Thoracic aorta (tissue), 2 donors: Measurements from ENCODE around the gene MSH3. TPM values are rescaled to one million over a fixed set of nuclear protein-coding genes. Genes with fewer than 3 reads are reported as not detected.

Experiments
- ATAC-seq: fragments of 150-250 bp; one replicate; pipeline ENCODE4 v1.8.0; 2017; ENCODE audit warnings: low read depth; ENCODE audit not compliant: insufficient number of reproducible peaks, low FRiP score
- DNase-seq: peaks from one replicate; pipeline ENCODE4 v3.0.0-alpha.2; 2020; ENCODE audit warnings: low spot score
- H3K27ac ChIP-seq, 2 donors: fragments of 200-600 bp; sonication (generic); 1 replicate in 1 of 2; 2 replicates in 1 of 2; pipeline ENCODE4 v1.5.1; 2016; ENCODE audit warnings: mild to moderate bottlenecking in 2 of 2, moderate library complexity in 2 of 2
- H3K27me3 ChIP-seq: fragments of 200-600 bp; sonication (generic); replicated peaks from 2 replicates; pipeline ENCODE4 v1.6.0; 2016; ENCODE audit warnings: mild to moderate bottlenecking; ENCODE audit not compliant: insufficient read depth
- H3K36me3 ChIP-seq: fragments of 200-600 bp; sonication (generic); one replicate; pipeline ENCODE4 v1.5.1; 2016
- H3K4me1 ChIP-seq, 2 donors: fragments of 200-600 bp; sonication (generic); 1 replicate in 1 of 2; 2 replicates in 1 of 2; pipeline versions ENCODE4 v1.5.1 to v1.6.0; 2016; ENCODE audit warnings: low read depth in 2 of 2, mild to moderate bottlenecking in 1 of 2; ENCODE audit not compliant: control insufficient read depth in 1 of 2
- H3K4me3 ChIP-seq: fragments of 200-600 bp; sonication (generic); 2 replicates; pipeline ENCODE4 v1.5.1; 2016; ENCODE audit warnings: mild to moderate bottlenecking
- H3K9me3 ChIP-seq: fragments of 200-600 bp; sonication (generic); 2 replicates; pipeline ENCODE4 v1.5.1; 2016
- total RNA-seq, 2 donors: library from RNA; depleted of rRNA; stranded (reverse); fragments of >200 nt; gene quantifications; one replicate each; pipeline versions ENCODE4 v1.1.0 to v1.2.3, GENCODE V29; 2016
- TF ChIP-seq, protein P1 (sequence below): fragments of 200-600 bp; sonication (generic); IDR thresholded peaks from one replicate; pipeline ENCODE4 v1.5.1; 2019; ENCODE audit warnings: antibody characterized with exemption

Gene MSH3
- total RNA-seq, 2 donors from 2014 or later, result 12.3 to 12.9 TPM

- ATAC-seq (no peak), DNase-seq (no peak)
- no peaks in the 10 kb centered on the region for H3K4me1 ChIP-seq
- H3K9me3 ChIP-seq, result no peaks in the 10 kb centered on the region
- H3K27me3 ChIP-seq, result no peaks in the 10 kb centered on the region
- TF ChIP-seq, protein P1, sequence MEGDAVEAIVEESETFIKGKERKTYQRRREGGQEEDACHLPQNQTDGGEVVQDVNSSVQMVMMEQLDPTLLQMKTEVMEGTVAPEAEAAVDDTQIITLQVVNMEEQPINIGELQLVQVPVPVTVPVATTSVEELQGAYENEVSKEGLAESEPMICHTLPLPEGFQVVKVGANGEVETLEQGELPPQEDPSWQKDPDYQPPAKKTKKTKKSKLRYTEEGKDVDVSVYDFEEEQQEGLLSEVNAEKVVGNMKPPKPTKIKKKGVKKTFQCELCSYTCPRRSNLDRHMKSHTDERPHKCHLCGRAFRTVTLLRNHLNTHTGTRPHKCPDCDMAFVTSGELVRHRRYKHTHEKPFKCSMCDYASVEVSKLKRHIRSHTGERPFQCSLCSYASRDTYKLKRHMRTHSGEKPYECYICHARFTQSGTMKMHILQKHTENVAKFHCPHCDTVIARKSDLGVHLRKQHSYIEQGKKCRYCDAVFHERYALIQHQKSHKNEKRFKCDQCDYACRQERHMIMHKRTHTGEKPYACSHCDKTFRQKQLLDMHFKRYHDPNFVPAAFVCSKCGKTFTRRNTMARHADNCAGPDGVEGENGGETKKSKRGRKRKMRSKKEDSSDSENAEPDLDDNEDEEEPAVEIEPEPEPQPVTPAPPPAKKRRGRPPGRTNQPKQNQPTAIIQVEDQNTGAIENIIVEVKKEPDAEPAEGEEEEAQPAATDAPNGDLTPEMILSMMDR, result no peak
- no peak overlapping the region for H3K27ac ChIP-seq
- H3K4me3 ChIP-seq, result no peak overlapping the region
- no peaks in the 10 kb centered on the region for H3K36me3 ChIP-seq
These were observed 20.3 kb upstream of the MSH3 start for GRCh38 chr5:80634193-80634592.

- no peak overlapping the region for H3K27ac ChIP-seq
- no peak for ATAC-seq
- no peaks in the 10 kb centered on the region for H3K9me3 ChIP-seq
- H3K4me1 ChIP-seq, result no peaks in the 10 kb centered on the region
- no peaks in the 10 kb centered on the region for H3K36me3 ChIP-seq
- no peak overlapping the region for H3K4me3 ChIP-seq
- no peak for DNase-seq
- H3K27me3 ChIP-seq, result no peaks in the 10 kb centered on the region
- TF ChIP-seq, protein P1, result no peak
These were observed 13.1 kb upstream of the MSH3 start for GRCh38 chr5:80641353-80641752.

DNA sequence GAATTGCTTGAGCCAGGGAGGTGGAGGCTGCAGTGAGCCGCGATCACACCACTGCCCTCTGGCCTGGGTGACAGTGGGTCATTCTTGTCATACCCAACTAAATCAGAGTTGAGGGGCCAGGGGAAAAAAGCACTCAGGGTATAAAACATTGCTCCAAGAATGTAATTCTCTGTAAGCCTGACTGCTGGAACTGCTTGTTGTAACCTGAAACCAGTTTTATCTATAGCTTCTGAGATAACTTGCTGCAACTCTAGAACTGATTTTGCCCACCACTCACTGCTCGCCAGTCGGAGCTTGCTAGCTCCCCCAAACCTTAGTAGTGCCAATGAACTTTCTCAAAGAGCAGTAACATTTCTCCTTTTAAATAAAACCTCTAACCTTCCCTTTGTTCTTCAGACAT lies 9.6 kb upstream of the MSH3 start:
- Histone ChIP-seq H3K9me3 (no peaks in the 10 kb centered on the region), H3K27ac (no peak overlapping the region), H3K4me3 (no peak overlapping the region), H3K27me3 (no peaks in the 10 kb centered on the region), H3K4me1 (no peaks in the 10 kb centered on the region), H3K36me3 (peaks cover 2% of the 10 kb centered on the region)
- TF ChIP-seq, protein P1, result no peak
- ATAC-seq (no peak), DNase-seq (no peak)

GRCh38 chr5:80646926-80647325 lies 7.5 kb upstream of the MSH3 start:
- Histone ChIP-seq H3K4me3 (no peak overlapping the region), H3K27ac (no peak overlapping the region), H3K27me3 (no peaks in the 10 kb centered on the region), H3K4me1 (no peaks in the 10 kb centered on the region), H3K36me3 (peaks cover 2% of the 10 kb centered on the region), H3K9me3 (no peaks in the 10 kb centered on the region)
- ATAC-seq (no peak), DNase-seq (no peak)
- TF ChIP-seq, protein P1, result no peak

DNA sequence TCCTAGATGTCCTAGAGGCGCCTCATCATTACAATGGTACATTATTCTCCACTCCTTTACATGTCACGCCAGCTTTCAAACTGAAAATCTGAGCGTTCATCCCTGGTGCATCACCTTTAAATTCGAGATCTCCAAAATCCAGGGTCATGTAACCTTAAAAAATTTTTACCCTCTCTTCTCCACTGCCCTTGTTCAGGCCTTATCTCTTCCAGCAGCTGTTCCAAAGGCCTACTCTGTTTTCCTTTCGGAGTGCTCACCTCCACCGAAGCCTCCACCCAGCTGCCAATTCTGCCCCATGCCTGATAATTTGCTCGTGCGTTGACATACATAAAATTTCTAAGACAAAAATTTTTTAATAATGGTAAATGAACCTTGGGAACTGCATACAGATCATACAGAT lies 950 bp upstream of the MSH3 start:
- no peaks in the 10 kb centered on the region for H3K27me3 ChIP-seq
- peak overlapping the region; percentile 91 for H3K4me3 ChIP-seq
- no peak for ATAC-seq

More for the DNA sequence above, 950 bp upstream of the MSH3 start:
- H3K4me1 ChIP-seq, result peaks cover 11 to 27% of the 10 kb centered on the region in 2 donors
- no peak overlapping the region for H3K27ac ChIP-seq
- no peaks in the 10 kb centered on the region for H3K9me3 ChIP-seq
- peaks cover 8% of the 10 kb centered on the region for H3K36me3 ChIP-seq
- TF ChIP-seq, protein P1, result no peak
- no peak for DNase-seq
